HG03442 (cell line): Measurements from ENCODE around the gene KRTAP12-2.
"Not testable (repeated sequence)": the region's sequence is repeated elsewhere in the genome, so short reads cannot be mapped to it uniquely, and the experiment has no call there.

Experiments used
- ATAC-seq: cut with Tn5 transposase; IDR thresholded peaks from one replicate; pipeline ENCODE4 v1.9.1; 2021; ENCODE audit warnings: mild to moderate bottlenecking, moderate library complexity; ENCODE audit not compliant: unreplicated experiment

Gene KRTAP12-2

DNA sequence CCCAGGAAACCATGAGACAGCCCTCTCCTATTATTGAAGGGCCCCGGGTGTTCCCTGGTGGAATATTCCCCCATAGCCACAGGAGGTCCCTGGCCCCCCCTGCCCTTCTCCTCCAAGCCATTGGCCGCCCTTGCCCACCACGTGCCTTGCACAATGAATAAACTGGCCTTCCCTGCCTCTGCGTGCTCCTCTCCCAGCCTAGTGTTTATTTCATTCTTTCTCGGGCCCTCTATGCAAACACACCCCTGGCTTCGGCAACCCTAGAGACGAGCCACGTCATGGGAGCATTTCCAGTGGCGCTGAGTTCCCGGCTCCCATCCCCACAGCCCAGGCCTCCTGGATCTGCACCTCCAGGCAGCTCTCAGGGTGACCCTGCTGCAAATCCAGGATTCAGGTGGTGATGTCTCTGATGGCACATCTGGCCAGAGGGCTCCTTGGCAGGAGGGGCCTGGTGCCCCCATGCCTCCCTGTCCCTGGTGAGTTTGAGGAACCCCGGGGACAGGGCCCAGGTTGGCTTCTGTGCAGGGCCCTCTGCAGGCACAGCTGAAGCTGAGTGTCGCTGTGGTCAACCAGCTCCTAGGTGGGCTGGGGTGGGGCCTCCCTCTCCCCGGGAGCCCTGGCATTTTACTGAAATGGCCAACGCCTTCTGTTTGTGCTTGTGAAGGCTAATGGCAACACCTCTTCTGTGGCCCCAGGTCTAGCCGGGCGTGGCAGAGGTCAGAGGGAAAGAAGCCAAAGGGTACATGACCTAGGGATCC lies 36.4 kb upstream of the KRTAP12-2 start:
- ATAC-seq, result no peak

DNA sequence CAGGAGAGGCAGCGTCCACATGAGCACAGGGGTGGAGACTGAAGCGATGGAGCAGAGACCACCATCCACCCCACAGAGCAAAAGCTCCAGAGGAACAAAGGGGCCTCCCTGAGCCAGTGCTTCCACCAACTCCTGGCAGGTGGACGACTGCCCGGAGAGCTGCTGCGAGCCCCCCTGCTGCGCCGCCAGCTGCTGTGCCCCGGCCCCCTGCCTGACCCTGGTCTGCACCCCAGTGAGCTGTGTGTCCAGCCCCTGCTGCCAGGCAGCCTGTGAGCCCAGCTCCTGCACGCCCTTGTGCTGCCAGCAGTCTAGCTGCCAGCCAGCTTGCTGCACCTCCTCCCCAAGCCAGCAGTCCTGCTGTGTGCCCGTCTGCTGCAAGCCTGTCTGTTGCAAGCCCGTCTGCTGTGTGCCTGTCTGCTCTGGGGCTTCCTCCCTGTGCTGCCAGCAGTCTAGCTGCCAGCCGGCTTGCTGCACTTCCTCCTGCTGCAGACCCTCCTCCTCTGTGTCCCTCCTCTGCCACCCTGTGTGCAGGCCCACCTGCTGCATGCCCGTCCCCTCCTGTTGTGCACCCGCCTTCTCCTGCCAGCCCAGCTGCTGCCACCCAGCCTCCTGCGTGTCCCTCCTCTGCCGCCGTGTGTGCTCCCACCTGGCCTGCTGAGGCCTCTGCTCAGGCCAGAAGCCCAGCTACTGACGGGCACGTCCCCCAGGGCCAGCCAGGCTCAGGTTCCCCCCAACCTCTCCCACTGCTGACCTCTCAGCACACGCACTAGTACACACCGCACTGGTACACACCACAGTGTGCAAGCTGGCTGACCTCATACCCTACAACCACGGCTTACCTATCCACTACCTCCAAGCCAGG lies 35.6 kb upstream of the KRTAP12-2 start:
- ATAC-seq, result no peak

DNA sequence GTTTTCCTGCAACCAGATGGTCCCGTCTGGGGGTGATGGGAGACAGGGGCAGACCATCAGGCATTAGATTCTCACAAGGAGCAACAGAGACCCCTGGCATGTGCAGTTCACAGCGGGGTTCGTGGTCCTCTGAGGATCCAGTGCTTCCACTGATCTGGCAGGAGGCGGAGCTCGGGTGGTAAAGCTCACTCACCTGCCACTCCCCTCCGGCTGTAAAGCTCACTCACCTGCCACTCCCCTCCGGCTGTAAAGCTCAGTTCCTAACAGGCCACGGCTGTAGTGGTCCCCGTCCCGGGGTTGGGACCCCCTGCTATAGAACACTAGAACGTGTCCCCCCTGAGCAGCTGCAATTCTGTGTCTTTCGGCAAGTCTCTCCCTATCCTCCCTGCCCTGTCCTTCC lies 34.8 kb upstream of the KRTAP12-2 start:
- no peak for ATAC-seq

DNA sequence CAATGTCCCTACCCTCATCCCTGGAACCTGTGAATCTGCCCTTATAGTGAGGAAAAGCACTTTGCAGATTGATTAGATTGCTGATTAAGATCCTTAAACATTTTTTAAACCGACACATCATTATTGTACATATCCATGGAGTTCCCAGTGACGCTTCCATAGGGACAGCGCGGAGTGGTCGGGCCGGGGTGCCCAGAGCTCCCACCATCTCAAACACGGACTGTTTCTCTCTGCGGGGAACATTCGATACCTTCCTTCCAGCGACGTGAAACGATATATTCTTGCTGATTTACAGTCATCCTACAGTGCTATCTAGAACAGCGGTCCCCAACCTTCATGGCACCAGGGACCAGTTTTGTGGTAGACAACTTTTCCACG lies 34.3 kb upstream of the KRTAP12-2 start:
- ATAC-seq, result no peak

DNA sequence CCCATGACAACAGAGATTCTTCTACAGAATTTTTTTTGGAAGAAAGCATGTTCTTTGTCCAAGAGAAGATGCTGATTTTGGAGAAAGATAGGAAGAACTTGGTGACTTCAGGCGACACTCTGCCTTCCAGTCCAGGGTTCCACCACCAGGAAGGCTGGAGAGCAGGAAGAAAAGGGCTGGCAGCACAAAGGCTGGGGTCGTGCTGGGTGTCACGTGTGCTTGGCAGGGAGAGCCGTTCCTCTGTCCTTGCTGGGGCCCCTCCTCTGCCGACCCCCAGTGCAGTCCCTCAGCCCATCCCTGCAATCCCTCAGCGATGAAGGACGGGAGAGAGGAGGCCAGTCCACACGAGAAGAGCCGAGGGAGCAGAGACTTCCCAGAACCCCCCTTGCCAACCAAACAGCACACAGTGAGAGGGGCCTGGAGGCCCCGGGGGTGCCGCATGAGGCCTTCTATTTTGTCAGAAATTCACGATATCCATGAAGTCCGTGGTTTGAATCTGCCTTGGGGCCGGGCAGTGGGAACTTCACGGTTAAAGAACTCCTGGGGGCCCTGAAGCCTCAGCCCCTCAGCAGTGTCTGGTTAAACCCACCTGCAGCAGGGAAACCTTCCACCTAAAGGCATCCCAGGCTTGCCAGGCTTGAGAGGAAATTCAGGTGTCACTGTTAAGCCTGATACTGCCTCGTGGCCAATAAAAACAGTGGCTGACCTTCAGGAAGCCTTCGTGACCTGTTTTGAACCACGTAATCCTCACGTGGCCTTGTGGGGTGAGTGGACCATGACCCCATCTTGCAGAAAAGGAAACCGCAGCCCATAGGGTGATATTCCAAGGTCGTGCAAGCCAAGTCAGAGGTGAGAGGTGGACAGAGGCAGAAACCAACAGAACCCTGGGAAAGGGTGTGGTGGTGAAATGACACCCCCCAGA lies 33.6 kb upstream of the KRTAP12-2 start:
- no peak for ATAC-seq

DNA sequence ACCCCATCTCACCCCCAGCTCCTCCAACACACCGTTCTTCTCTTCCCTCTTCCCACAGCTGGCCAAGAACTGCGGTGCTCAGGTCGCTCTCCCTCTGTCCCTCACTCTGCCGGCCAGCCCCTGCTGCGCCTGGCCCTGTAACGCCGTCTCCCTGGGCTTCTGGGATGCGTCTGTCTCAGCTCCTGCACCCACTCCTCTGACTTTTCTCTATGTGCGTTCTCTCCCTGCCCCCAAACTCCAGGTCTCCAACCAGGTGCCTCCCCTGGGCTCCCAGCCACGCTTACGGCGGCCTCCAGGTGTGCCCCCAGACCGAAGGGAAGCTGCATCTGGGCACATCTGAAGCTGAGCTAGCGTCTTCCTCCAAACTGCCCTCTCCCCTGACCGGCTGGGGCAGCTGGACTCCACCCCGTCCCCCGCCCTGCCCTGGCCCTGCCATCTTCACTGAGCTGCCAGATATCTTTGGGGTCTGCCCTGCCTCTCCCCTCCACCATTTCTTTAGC lies 32.8 kb upstream of the KRTAP12-2 start:
- ATAC-seq, result no peak

DNA sequence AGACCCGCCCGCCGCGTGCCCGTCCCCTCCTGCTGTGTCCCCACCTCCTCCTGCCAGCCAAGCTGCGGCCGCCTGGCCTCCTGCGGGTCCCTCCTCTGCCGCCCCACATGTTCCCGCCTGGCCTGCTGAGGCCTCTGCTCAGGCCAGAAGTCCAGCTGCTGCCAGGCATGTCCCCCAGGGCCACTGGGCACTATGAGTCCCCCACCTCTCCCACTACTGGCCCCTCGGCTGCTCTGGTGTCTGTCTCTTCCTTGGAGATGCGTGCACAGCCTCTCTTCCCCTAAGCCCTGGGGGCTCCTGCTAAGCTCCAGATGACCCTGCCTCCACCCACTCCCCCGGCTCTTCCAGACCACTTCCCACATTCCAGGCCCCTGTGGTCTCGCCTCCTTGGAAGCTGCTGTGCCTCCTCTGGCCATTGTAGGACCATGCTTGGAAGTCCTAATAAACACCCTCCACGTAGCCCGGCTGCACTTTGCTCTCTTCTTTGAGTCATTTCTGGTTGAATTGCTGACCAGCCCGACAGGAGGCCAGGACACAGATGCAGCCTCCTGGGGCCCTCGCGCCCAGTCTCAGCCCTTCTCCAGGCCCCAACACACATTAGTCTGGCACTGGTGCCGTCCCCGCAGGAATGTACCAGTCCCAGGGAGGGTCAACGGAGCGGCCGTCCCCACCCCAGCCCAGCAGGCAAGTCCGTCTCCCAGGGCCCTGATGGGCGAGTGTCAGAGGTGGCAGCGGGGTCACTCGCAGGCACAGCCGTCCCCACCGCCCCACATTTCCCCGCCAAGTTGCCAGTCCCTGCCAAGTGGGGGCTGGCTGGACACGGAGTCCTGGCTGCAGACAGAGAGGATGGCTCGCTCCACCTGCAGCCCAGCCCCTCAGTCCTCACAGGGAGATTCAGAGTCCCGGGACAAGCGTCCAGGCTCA lies 31.3 kb upstream of the KRTAP12-2 start:
- ATAC-seq, result no peak

DNA sequence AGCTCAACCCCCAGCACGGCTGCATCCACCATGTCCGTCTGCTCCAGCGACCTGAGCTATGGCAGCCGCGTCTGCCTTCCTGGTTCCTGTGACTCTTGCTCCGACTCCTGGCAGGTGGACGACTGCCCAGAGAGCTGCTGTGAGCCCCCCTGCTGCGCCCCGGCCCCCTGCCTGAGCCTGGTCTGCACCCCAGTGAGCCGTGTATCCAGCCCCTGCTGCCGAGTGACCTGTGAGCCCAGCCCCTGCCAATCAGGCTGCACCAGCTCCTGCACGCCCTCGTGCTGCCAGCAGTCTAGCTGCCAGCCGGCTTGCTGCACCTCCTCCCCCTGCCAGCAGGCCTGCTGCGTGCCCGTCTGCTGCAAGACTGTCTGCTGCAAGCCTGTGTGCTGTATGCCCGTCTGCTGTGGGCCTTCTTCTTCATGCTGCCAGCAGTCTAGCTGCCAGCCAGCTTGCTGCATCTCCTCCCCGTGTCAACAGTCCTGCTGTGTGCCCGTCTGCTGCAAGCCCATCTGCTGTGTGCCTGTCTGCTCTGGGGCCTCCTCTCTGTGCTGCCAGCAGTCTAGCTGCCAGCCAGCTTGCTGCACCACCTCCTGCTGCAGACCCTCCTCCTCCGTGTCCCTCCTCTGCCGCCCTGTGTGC lies 30.6 kb upstream of the KRTAP12-2 start, which contains the start of gene KRTAP10-12:
Gene KRTAP10-12, plus strand, starts transcription at position 1 of the 639 bp plus-strand sequence. Its CDS starts 30 bp downstream, at position 31.
- ATAC-seq, result not testable (repeated sequence)

DNA sequence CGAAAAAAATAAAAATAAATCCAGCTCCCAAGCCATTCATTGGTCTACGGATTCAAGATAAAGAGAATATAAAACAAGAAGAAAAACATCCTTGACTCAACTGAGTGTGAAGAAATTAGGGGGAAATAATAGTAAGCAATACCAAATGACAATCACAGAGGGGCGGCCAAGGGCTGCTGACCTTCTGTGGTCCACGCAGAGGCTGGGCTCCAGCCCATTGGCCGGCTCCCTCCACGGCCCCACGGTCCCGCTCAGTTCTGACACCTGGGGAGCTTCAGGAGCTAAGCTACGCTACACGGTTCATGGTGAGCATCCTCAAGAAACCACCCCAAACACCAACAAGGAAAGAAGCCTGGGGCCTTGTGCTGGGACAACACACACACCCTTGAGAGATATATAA lies 29.8 kb upstream of the KRTAP12-2 start:
- no peak for ATAC-seq

DNA sequence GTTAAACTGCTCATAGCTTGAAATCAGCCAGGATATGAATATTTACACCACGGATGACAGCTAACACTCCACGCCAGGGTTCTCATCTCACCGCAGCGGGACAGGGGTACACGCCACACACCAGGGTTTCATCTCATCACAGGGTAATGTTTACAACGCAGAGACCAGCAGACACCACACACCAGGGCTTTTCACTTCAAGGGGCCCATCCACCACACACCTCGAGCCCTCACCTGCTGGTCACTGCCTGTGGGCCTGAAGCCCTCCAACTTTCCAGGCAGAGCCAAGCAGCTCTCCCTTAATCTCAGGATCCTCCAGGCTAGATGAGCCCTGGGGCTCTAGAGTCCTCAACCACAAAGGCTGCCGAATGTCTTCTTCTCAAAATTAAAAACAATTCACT lies 28.9 kb upstream of the KRTAP12-2 start:
- ATAC-seq, result no peak

DNA sequence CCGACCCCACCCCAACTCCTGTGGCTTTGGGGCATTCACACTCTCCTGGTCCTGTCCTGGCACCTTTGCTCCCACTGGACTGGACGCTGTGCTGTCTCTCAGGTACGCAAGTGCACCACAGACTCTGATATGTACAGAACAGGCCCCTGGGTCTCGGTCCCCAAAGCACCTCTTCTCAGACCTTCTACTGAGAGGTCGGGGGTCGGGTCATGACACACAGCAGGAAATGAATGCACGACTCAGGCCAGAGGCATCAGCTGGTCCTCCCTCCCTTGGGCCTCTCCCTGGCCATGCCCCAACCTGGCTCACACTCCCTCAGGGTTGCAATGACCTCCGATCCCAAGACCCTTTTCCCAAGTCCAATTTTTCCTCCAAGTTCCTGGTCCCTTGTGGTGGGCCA lies 28.5 kb upstream of the KRTAP12-2 start:
- ATAC-seq, result no peak

DNA sequence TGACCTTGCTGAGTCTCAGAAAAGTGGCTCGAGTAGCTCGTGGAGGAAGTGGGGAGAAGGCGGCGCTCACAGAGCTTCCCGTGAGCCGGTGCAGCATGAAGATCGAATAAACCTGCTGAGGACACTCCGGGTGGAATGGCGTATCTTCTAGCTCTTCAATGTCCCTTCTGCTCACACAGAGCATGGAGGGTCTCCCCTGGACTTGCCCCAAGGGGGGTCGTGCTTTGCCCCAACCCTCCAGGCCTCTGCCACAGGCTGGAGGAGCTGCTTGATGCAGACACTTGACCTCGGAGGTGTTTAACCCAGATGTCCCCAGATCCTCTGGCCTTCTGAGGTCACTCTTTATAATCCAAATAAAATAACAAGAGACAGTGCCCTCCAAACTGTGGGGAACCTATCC lies 28.0 kb upstream of the KRTAP12-2 start:
- no peak for ATAC-seq

DNA sequence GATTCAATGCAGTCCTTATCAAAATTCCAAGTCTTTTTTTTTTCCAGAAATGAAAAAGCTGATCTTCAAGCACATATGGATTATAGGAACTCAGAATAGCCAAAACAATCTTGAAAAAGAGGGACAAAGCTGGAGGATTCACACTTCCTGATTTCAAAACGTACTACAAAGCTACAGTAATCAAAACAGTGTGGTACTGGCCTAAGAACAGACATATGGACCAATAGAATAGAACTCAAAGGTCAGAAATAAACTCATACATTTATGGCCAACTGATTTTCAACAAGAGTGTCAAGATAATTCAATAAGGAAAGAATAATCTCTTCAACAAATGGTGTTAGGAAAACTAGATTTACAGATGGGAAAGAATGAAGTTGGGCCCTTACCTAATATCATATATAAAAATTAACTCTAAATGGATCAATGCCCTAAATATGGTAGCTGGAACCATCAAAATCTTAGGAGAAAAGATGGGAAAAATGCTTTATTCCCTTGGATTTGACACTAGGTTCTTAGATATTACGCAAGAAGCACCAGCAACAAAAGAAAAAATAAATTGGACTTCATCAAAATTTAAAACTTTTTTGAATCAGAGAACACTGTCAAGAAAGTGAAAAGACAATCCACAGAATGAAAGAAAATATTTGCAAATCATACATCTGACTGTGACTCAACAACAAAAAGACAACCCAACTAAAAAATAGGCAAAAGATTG lies 26.2 kb upstream of the KRTAP12-2 start:
- ATAC-seq, result no peak

DNA sequence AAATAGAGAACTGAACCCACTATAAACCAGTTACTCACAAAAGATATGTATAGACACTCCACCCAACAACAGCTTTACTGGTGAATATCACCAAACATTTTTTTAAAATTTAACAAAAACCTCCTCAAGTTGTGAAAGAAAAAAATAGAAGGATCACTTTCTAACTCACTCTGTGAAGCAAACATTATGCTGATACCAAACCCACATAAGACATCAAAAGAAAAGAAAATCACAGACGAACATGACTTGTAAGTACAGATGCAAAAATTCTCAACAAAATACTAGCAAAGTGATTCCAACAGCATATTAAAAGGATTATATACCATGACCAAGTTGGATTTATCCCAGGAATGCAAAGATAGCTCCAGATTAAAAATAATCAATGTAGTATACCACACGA lies 25.0 kb upstream of the KRTAP12-2 start:
- no peak for ATAC-seq

DNA sequence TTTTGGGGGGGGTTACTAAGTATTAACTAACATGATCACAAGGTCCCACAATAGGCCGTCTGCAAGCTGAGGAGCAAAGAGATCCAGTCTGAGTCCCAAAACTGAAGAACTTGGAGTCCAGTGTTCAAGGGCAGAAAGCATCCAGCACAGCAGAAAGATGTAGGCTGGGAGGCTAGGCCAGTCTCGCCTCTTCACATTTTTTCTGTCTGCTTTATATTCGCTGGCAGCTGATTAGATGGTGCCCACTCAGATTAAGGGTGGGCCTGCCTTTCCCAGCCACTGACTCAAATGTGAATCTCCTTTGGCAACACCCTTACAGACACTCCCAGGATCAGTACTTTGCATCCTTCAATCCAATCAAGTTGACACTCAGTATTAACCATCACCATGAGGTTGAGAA lies 23.0 kb upstream of the KRTAP12-2 start:
- not testable (repeated sequence) for ATAC-seq

DNA sequence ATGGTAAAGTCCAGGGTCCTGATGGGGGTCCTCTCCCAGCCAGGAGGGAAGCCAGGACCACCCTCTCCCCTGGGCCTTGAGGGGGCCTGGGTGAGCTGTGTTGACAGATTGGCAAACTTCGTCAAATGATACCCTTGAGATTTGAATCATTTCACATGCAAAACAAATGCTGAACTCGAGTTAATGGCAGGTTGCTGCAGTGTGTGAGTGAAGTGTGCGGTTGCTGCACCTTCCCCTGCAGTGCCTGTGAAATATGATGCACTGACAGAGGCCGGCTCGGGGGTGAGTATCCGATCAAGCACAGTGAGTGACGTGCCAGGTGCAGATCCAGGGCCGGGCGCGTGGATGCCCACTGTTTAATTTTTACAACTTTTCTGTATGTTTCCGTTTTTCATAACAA lies 20.9 kb upstream of the KRTAP12-2 start:
- no peak for ATAC-seq

DNA sequence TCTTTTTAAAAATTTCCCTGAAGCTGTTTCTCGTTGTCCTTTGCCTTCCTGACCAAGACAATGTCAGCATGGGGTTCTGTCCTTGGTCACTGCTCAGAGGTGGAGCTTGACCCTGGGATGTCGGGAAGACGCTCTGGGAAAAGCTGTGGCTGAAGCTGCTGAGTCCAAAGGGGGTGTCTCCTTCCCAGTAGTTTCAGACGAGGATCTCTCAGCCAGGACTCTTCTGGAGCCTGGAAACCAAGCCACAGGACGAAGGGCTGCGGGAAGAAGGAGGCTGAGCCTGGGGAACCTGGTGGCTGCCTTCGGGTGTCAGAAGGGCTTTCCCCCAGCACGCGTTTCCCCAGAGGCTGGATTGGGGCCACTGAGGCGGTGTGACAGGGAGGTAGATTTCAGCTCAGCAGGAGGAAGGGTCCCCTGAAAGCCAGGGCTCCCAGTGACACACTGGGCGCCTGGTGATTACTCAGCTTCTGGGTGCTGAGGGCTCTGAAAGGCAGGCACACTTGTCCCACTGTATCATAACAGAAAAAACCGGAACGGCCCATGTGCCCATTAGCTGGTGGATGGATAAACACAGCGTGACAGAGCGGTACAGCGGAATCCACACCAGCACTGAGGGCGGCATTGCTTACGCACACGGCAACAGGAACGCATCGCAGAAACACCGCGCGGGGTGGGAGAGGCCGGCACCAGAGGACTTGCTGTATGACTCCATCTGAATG lies 20.3 kb upstream of the KRTAP12-2 start:
- no peak for ATAC-seq
